Measurements from ENCODE around the gene PDRG1.

The PDRG1 gene

GRCh38 chr20:31951530-31952453 is at the start of gene PDRG1:
Gene PDRG1, minus strand, starts transcription at chr20:31952046. Its CDS starts 85 bp downstream, at chr20:31951961.
- DNase-seq (ENCODE audit: low read depth) = peak; percentile 89

DNA sequence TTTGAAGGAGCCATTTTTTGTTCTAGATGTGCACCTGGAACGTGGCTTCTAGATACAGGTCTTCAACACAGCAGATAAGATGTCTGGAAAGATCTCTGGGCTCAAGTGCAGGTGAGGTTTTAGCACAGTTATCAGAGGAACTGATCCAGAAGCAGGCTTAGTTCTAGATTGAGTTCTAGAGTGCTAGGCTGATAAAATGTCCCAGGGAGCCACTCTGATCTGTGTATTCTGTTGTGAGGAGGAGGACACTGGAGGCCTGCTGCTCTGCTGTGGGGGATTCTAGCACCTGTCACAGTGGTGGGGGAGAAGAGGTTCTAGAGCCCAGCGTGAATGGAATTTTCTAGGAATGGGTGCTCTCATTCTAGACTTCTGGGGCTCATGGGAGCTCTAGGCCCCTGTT is 46.4 kb upstream of the PDRG1 start:
- DNase-seq (ENCODE audit: low read depth) = no peak

GRCh38 chr20:31996996-31997395 is 45.1 kb upstream of the PDRG1 start:
- DNase-seq (ENCODE audit: low read depth) = no peak

DNA sequence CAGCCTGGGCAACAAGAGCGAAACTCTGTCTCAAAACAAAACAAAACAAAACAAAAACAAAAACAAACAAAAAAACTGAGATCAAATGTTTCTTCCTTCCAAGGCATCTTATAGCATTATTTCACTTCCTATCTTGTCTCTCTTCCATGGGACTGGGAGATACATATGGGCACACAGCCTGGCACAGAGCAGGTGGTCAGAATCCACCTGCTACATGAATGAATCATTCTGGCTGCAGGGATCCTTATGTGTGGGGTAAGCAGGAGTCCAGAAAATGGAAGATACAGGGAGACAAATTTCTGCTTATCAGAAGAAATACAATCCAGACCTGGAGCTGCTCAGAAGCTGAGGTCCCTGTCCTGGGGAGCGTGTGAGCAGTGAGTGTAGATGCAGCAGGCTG is 40.2 kb upstream of the PDRG1 start:
- DNase-seq (ENCODE audit: low read depth) = no peak

DNA sequence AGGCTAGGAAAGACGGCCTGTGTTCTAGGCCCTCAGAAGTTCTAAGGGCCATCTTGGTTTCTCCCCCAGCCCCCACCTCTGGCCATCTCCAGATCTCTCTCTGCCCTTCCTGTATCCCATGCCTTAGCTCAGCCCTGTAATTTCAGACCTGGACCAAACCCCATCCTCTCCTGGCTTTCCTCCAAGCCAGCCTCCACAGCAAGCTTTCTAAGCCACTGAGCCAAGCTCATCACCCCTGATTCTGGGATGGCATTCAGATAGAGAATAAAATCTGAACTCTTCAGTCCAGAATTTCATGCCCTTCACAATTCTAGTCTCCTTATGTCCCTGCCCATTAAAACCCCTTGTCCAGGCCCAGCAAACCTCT is 39.5 kb upstream of the PDRG1 start:
- DNase-seq (ENCODE audit: low read depth) = no peak

DNA sequence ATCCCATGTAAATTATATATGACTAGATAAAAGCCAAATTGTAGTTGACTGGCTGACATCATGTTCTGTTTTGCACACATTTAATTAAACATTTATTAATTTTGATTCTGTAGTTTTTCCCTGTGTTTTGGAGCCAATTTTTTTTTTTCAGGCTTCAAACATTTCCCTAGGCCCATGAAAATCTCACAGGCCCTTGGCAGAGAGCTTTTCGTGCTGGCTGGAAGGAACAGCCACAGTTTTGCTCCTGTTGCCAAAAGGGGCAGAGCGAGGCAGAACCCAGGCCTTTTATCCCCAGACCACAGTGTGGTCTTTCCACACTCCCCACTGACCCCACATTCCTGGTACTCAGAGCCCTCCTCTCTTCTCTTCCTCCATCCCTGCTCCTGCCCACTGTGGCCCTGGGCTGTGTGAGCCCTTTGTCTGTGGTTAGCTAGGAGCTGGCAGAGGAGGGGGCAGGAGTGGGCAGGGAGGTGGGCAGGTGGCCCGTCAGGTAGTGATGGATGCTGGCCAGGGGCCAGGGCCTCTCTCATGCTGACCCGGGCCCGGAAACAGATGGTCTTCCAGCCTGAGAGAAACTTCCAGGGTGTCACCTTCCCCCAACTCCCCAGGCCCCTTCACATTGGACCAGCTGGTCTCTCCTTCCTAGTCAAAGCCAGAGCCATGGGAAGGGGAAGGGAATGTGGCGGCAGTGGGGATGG is 38.9 kb upstream of the PDRG1 start:
- DNase-seq (ENCODE audit: low read depth) = no peak

GRCh38 chr20:31989030-31989645 is 37.3 kb upstream of the PDRG1 start:
- no peak for DNase-seq (ENCODE audit: low read depth)

DNA sequence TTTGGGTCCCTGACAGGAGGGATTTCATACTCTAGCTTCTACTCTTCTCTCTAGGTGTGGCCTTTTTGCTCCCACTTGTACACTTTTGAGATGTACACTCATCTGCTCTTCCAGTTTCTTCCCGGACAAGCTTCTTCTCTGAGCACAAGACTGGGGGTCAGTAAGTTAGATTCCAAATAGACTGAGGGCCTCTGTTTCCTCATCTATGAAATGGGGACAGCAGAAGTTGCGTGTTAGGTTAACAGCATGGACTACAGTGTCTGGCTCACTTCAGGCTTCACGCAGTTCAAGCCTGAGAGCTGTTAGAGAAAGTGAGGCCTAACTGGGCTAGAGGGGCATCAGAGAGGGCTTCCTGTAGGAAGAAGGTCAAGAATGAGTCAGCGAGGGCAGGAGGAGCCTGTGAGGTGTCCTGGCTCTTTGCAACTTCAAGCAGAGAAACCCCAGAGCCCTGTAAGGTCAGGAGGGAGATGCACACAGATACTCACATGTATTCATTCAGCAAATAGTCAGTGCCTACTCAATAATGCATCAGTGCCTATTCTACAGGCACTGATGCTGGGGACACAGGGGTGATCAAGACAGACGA is 36.7 kb upstream of the PDRG1 start:
- DNase-seq (ENCODE audit: low read depth) = no peak

GRCh38 chr20:31987744-31988143 is 35.9 kb upstream of the PDRG1 start:
- DNase-seq (ENCODE audit: low read depth) = no peak

DNA sequence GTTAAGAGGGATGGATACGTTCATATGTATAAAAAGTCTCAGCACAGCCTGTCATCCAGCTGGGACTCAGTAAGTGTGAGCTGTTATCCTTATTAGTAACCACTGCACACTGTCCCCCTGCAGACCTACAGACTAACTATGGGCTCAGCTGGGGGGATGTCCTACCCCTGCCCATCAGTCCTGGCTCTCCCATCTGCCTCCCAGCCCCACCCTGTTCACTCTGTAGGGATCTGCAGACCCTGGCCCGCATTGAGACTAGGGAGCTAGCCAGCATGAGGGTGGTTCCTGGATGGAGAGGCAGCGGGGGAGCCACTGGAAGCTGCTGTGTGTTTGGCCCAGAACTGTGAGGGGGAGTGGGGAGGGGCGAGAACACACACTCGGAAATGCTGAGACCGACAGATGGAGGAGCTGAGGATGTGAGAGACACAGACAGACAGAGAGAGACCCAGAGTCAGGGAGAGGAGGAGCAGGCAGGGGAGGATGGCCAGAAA is 33.2 kb upstream of the PDRG1 start:
- DNase-seq (ENCODE audit: low read depth) = no peak

GRCh38 chr20:31981784-31982183 is 29.9 kb upstream of the PDRG1 start:
- DNase-seq (ENCODE audit: low read depth) = no peak

DNA sequence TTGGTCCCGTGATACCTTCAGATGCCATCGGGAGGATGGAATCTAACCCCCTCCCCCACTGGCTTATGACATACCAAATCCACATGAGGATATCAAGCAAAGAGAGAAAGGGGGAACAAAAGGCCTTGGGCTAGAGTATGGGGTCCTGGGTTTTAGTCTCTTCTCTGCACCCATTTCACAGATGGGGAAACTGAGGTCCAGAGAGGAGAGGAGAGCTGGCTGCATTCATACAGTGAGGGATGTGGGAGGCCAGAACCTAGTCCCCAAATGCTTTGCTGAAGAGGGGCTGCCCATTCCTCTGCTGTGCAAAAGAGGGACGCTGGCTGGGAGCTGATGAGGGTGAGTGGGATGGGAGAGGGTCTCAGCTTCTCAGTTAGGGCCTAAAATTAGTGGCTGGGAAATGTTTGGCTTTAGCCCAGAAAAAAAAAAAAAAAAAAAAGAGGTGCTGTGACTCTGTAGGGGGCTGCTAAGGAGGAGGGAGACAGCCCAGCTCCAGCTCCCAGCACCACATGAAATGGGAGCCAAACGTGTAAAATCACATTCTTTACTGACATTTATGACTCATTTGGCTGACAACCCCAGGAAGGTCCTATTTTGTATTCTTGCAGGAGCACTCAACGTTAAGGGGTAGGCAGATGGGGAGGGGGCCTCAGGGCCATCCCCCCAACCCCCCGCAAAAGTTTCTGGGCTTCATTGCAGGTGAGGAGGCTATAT is 28.0 kb upstream of the PDRG1 start:
- no peak for DNase-seq (ENCODE audit: low read depth)

DNA sequence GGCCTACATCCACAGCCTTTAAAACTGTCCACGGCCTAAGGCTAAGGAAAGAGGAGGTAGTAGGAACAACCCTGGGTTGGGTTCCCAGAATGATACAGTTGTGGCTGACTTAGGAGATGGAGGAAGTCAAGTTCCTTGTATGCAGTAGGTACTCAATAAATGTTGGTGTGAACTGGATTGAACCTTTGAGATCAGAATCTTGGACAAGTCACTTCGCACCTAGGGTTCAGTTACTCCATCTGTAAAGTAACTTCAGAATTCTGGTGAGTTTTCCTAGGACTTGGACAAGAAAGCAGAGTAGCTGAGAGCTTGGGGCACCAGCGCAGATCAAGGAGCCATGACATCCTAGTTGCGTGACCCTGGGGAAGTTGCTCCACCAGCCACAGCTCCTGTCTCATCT is 25.2 kb upstream of the PDRG1 start:
- DNase-seq (ENCODE audit: low read depth) = no peak

DNA sequence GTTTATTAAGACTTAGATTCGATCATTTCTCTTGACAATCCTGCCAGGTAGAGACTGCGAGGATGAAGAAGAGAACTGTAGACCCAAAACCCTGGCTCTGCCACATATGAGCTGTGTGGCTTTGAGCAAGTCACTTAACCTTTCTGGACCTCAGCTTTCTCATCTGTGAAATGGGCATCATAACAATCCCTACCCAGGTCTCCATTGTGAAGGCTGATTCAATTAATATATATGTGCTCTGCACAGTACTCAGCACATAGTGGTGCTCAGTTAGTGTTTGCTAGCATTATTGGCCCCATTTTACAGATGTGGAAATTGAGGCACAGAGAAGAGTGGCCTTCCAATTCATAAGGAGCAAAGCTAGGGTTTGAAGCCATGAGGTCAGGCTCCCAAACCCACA is 24.0 kb upstream of the PDRG1 start:
- no peak for DNase-seq (ENCODE audit: low read depth)

DNA sequence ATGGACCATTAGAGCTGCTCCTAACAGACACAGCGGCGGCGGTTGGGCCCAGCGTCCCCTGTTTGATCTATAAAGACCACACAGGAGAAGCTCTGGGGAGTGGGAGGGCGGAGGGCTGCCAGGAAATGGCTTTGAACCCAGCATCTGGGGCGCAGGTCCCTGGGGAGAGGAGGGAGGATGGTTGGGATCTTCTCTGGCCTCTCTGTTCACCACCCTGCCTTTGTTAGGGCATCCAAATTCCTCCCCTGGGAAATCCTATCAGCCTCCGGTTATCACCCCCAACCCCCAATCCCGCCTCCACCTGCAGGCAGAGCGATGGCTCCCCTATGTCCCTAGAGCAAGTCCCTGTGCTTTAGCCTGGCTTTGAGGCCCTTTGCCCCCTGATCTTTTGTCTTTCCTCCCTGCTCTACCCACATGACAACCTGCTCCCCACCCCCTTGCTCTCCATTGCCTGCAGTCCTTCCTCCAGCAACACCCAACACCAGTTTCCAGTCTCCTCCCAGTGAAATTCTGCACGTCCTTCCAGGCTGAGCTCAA is 23.2 kb upstream of the PDRG1 start:
- no peak for DNase-seq (ENCODE audit: low read depth)

DNA sequence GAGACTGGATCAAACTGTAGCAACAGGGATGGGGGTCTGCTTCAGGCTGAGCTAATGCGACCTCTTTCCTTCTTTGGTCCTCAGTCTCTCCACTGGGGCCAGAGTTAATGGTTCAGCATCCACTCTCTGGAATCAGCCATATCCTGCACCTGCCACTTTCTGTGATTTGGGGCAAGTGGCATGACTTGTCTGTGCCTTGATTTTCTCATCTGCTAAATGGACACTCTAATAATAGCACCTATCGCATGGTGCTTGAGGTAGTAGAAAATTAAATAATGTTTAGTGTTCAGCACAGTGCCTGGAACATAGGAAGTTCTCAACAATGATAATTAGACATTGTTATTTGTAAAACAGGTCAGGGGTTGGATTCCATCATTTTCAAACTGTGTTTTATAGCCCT is 22.4 kb upstream of the PDRG1 start:
- DNase-seq (ENCODE audit: low read depth) = no peak

GRCh38 chr20:31972471-31973021 is 20.7 kb upstream of the PDRG1 start:
- DNase-seq (ENCODE audit: low read depth) = no peak

DNA sequence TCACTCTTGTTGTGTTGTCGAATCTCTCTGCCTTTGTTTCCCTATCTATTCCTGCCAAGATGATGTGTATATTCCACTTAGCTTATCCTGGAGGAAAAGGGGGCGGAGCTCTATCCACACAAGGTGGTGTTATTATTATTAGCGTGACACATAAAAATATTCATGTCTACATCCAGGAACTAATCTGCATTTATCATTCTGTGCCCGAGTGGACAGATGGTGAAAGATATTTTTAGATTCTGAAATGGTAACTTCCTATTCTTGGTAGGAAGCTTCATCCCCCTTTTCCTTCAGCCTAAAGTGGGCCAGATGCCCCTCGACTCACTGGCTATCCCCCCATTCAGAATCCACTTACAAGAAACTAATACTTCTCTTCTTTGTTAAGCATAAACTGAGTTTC is 18.1 kb upstream of the PDRG1 start:
- DNase-seq (ENCODE audit: low read depth) = no peak

GRCh38 chr20:31968291-31969126 is 16.7 kb upstream of the PDRG1 start:
- no peak for DNase-seq (ENCODE audit: low read depth)

- no peak for DNase-seq (ENCODE audit: low read depth)
Measured at GRCh38 chr20:31967830-31968249, 16.0 kb upstream of the PDRG1 start, which contains the start of gene XKR7. Gene XKR7, plus strand, starts transcription at chr20:31968151. Its CDS starts 25 bp downstream, at chr20:31968176.
